ENCODE results near the gene YWHAE.
"Not testable (repeated sequence)": the region's sequence is repeated elsewhere in the genome, so short reads cannot be mapped to it uniquely, and the experiment has no call there.

The YWHAE gene

GRCh38 chr17:1412185-1413110 lies 12.4 kb upstream of the YWHAE start:
- no peak for DNase-seq

- DNase-seq = no peak
These were observed 2.2 kb upstream of the YWHAE start for GRCh38 chr17:1402262-1402586.

- DNase-seq = no peak
These were observed 917 bp downstream of the YWHAE start for GRCh38 chr17:1398931-1399678.

GRCh38 chr17:1398028-1398427 lies 2.0 kb downstream of the YWHAE start:
- no peak for DNase-seq

GRCh38 chr17:1395876-1396665 lies 4.0 kb downstream of the YWHAE start:
- DNase-seq = not testable (repeated sequence)

- no peak for DNase-seq
These were observed 8.4 kb downstream of the YWHAE start for GRCh38 chr17:1391577-1391976.

- DNase-seq = no peak
These were observed 9.3 kb downstream of the YWHAE start for GRCh38 chr17:1390432-1391367.

GRCh38 chr17:1387490-1388227 lies 12.4 kb downstream of the YWHAE start:
- DNase-seq = not testable (repeated sequence)

DNA sequence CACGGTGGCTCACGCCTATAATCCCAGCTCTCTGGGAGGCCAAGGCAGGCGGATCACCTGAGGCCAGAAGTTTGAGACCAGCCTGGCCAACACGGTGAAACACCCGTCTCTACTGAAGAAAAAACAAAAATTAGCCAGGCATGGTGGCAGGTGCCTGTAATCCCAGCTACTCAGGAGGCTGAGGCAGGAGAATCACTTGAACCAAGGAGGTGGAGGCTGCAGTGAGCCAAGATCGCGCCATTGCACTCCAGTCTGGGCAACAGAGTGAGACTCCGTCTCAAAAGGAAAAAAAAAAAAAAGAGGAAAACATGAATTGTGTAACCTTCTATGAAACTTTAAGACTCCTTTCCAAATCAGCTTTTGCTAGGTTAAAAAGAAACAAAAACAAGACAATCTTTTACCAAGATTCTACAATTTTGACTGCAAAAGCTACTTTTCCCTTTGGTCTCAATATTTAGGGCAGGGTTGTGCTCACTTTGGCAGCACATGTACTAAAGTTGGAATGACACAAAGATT lies 13.3 kb downstream of the YWHAE start:
- not testable (repeated sequence) for DNase-seq

DNA sequence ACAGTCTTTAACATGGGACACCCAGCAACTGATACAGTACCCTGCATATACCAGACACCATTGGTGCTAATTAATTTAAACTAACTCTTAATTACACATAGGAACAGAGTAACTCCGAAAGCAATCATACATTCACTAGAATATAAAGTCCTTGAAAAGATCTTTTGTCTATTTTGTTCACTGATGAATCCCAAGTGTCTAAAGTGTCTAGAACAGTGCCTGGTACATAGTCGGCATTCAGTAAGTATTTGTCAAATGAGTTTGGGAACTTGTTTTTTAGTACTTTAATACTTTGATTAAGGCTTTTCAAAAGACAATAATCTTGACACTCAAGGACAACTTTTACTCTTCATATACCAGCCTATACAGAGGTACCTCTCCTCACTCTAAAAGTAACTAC lies 13.8 kb downstream of the YWHAE start:
- no peak for DNase-seq

DNA sequence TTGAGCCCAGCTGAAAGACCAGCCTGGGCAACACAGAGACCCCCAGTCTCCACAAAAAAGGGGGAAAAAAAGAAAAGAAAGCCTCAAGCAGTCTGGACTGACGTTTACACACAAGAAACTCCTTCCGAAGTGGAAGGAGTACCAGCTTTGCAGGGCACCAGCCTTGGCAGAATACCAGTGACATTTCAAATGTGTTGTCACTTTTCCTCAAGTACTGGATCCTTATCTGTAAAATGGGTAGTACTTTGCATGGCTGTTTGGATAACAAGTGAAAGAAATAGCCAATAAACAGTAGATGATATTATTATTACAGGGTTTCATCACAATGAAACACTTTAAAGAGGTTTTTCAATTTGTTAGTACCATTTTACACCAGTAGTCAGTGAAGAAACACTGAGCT lies 14.2 kb downstream of the YWHAE start:
- no peak for DNase-seq

- no peak for DNase-seq
These were observed 15.1 kb downstream of the YWHAE start for GRCh38 chr17:1384905-1385435.

DNA sequence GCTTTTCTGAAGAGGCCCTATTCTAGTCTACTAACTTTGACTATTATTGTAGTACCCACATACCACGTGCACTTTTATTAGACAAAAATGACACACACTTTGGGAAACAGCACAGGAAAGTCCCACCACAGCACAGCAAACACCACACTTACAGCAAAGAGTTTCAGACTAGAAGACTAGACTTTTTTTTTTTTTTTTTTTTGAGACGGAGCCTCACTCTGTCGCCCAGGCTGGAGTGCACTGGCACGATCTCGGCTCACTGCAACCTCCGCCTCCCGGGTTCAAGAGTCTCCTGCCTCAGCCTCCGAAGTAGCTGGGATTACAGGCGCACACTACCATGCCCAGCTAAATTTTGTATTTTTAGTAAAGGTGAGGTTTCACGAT lies 20.1 kb downstream of the YWHAE start:
- peak; percentile 21 for DNase-seq

- no peak for DNase-seq
These were observed 20.7 kb downstream of the YWHAE start for GRCh38 chr17:1379208-1379929.

DNA sequence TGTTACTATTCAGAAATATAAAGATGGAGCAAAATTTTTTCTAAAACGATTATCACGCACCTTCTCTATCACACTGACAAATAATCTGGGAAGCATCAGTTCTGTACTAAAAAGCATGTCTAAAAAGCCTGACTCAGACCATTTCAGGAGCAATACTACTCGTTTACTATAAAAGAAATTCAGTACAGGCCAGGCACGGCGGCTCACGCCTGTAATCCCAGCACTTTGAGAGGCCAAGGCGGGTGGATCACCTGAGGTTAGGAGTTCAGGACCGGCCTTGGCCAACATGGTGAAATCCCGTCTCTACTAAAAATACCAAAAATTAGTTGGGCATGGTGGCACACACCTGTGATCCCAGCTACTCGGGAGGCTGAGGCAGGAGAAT lies 21.6 kb downstream of the YWHAE start:
- DNase-seq = not testable (repeated sequence)

DNA sequence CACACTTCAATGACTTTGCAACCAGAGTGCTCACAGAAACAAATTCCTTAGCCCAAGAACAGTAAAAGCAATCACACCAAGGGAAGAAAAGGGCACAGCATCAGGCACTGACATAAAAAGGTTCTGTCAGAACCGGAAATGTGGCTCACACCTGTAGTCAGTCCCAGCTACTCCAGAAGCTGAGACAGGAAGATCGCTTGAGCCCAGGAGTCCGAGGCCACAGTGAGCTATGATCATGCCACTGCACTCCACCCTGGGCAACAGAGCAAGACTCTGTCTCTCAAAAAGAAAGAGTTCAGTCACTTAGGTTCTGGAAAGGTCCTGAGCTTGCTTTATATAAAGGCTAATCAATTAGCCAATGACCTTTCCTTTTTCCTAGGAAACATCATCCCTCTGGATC lies 22.7 kb downstream of the YWHAE start:
- no peak for DNase-seq

DNA sequence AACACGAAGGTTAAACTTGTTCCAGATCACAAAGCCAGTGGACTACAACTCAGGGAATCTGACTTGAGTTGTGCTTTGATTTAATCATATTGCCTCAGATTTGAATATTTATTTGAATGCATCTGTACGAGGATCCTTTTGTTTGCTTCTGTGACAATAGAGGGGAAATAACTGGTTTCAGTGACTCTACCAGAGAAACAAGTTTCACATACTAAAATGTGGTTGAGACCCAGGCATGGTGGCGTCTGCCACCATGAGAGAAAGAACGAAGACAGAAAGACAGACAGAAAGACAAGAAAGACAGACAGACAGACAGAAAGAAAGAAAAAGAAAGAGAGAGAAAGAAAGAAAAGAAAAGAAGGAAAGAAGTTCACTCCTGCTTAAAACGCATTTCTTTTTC lies 24.0 kb downstream of the YWHAE start:
- no peak for DNase-seq

DNA sequence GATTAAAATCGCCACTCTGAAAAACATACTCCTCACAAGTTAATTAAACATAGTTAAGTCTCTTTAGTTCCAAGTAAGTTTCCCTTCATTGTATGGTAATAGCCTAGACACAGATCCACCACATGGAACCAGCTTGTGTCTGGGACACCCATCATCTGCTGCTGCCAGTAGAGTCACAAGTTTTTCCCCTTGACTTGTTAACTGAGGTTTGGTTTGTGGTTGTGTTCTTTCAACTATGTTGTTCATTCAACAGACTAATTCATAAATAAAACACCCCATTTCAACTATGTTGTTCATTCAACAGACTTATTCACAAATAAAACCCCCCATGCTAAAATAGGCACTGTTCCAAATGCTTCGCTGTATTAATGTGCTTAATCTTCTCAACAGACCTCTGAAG lies 24.4 kb downstream of the YWHAE start:
- DNase-seq = peak; percentile 14

- no peak for DNase-seq
These were observed 25.4 kb downstream of the YWHAE start for GRCh38 chr17:1374431-1375177.

Data from effector CD4-positive, alpha-beta T cell (primary cell).